ENCODE data around the gene EXOC3L4. TPM values are rescaled to one million over a fixed set of nuclear protein-coding genes. Genes with fewer than 3 reads are reported as not detected.

The EXOC3L4 gene
- polyA plus RNA-seq, 1 of the 3 experiments (the other 2 are of a cell fraction) = 0.46 TPM

GRCh38 chr14:103057028-103057371 lies 37.5 kb upstream of the EXOC3L4 start (continued):
- TF ChIP-seq EP300 (IDR thresholded peaks at IDR 0.05; ENCODE audit: borderline replicate concordance in 1 of 2, low read depth in 1 of 2, low read length in 1 of 2) (no peak), TAF1 (IDR thresholded peaks at IDR 0.05; ENCODE audit: borderline replicate concordance, low read depth, low read length) (no peak), REST (IDR thresholded peaks at IDR 0.05; ENCODE audit: low read depth, low read length) (no peak)

GRCh38 chr14:103057372-103058163 lies 37.0 kb upstream of the EXOC3L4 start, which contains the start of gene CDC42BPB:
Gene CDC42BPB, minus strand, starts transcription at chr14:103057549. Its CDS starts 376 bp downstream, at chr14:103057173.
- peaks cover 5 to 13% of the 10 kb centered on the region in 2 experiments for H3K36me3 ChIP-seq (replicated peaks in 1 of 2; ENCODE audit: control insufficient read depth in 1 of 2, insufficient read depth in 2 of 2, low read length in 1 of 2)
- ChIA-PET POLR2A (no interaction called here), CTCF (interaction anchor here (0.6 to 3.5 kb wide), 10 partner anchors 10 to 101 kb away, joined by 3 to 18 read pairs (median 4); no protein-coding TSS in a partner anchor)
- H3K27me3 ChIP-seq (ENCODE audit: insufficient read depth) = no peaks in the 10 kb centered on the region
- peaks cover 4% of the 10 kb centered on the region for H3F3A ChIP-seq (replicated peaks; ENCODE audit: insufficient read depth)
- DNase-seq = peak; percentile 98
- no peaks in the 10 kb centered on the region for H3K9me3 ChIP-seq
- H2AFZ ChIP-seq (ENCODE audit: low read depth) = peak within 1 kb of the TSS; percentile 94
- no peaks in the 10 kb centered on the region for H3K9me2 ChIP-seq
- WGBS (ENCODE audit: low lambda C conversion rate) = under 1% methylated on average over 23 of the region's 113 CpGs
- peak within 1 kb of the TSS; percentile 94 for H3K4me2 ChIP-seq
- peaks cover 38% of the 10 kb centered on the region for H4K20me1 ChIP-seq (ENCODE audit: insufficient read depth)
- peak within 1 kb of the TSS; percentile 75 to 89 for H3K27ac ChIP-seq (ENCODE audit: low read depth in 2 of 2, low read length in 1 of 2)
- peaks cover 23 to 26% of the 10 kb centered on the region in 2 experiments; a peak in 3 of 4 replicates for H3K4me1 ChIP-seq (ENCODE audit: control insufficient read depth in 1 of 2, insufficient read depth in 2 of 2, low read depth in 1 of 2, low read length in 1 of 2)
- peak within 1 kb of the TSS; percentile 91 to 99 for H3K4me3 ChIP-seq (ENCODE audit: low read depth in 2 of 2, low read length in 1 of 2)
- H3K79me2 ChIP-seq (ENCODE audit: insufficient read depth) = peaks cover 65% of the 10 kb centered on the region
- peak within 1 kb of the TSS; percentile 81 for H3K9ac ChIP-seq
- no peak for TF ChIP-seq SIN3A (IDR thresholded peaks at IDR 0.05; ENCODE audit: borderline replicate concordance, low read depth, low read length)
- no peak for TF ChIP-seq GABPA (IDR thresholded peaks at IDR 0.05; ENCODE audit: low read depth)
- no peak for TF ChIP-seq FOXM1 (IDR thresholded peaks at IDR 0.05; ENCODE audit: low read depth)
- no peak for TF ChIP-seq GATA2 (CRISPR knock-in tag; IDR thresholded peaks at IDR 0.05)
- no peak for TF ChIP-seq SMC3 (IDR thresholded peaks at IDR 0.05; ENCODE audit: low read depth, low read length)
- peak; percentile 23; the same call in 1 of the 2 replicates for TF ChIP-seq POLR2AphosphoS5 (IDR thresholded peaks at IDR 0.05; ENCODE audit: low read depth, low read length)
- peak; percentile 72 for TF ChIP-seq NRF1 (IDR thresholded peaks at IDR 0.05; ENCODE audit: low read depth, low read length)
- TF ChIP-seq FOXJ3 (CRISPR knock-in tag; IDR thresholded peaks at IDR 0.05) = no peak
- TF ChIP-seq REST (IDR thresholded peaks at IDR 0.05; ENCODE audit: low read depth, low read length) = no peak
- no peak for TF ChIP-seq USF2 (IDR thresholded peaks at IDR 0.05; ENCODE audit: borderline replicate concordance, low read depth, low read length)
- TF ChIP-seq NFIC (IDR thresholded peaks at IDR 0.05; ENCODE audit: borderline replicate concordance) = no peak
- TF ChIP-seq, protein P1, sequence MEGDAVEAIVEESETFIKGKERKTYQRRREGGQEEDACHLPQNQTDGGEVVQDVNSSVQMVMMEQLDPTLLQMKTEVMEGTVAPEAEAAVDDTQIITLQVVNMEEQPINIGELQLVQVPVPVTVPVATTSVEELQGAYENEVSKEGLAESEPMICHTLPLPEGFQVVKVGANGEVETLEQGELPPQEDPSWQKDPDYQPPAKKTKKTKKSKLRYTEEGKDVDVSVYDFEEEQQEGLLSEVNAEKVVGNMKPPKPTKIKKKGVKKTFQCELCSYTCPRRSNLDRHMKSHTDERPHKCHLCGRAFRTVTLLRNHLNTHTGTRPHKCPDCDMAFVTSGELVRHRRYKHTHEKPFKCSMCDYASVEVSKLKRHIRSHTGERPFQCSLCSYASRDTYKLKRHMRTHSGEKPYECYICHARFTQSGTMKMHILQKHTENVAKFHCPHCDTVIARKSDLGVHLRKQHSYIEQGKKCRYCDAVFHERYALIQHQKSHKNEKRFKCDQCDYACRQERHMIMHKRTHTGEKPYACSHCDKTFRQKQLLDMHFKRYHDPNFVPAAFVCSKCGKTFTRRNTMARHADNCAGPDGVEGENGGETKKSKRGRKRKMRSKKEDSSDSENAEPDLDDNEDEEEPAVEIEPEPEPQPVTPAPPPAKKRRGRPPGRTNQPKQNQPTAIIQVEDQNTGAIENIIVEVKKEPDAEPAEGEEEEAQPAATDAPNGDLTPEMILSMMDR (IDR thresholded peaks at IDR 0.05) = no peak
- no peak for TF ChIP-seq TCF12 (IDR thresholded peaks at IDR 0.05)
- no peak for TF ChIP-seq FOSL2 (IDR thresholded peaks at IDR 0.05; ENCODE audit: borderline replicate concordance, low read depth)
- no peak for TF ChIP-seq USF1 (IDR thresholded peaks at IDR 0.05; ENCODE audit: borderline replicate concordance, low read depth)
- peak; percentile 5 for TF ChIP-seq CHD2 (IDR thresholded peaks at IDR 0.05; ENCODE audit: low read length, partially characterized antibody)
- TF ChIP-seq TAF1 (IDR thresholded peaks at IDR 0.05; ENCODE audit: borderline replicate concordance, low read depth, low read length) = no peak
- TF ChIP-seq RFX5 (IDR thresholded peaks at IDR 0.05; ENCODE audit: low read length) = no peak

Measured in SK-N-SH (cell line).